ENCODE measurements around the gene PCDH7. TPM values are rescaled to one million over a fixed set of nuclear protein-coding genes. Genes with fewer than 3 reads are reported as not detected.

The PCDH7 gene
- total and polyA plus RNA-seq, 5 experiments from 2014 or later, result not detected

DNA sequence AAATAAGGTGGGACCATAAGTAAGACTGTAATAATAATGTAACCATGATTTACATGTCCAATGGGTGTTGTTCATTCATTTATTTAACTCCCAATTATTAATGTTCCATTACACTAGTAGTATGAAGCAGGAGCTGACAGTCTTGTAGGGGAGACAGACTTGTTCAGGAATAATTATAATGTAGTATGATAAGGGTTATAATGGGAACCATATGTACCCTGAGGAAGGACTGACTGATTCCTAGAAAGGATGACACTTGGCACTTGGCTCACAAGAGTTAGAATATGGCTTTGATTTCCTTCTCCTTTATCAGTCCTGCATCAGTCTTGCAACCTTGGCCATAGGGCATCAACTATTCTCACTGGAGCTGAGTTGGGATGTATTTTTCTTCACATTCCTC lies 24.2 kb downstream of the PCDH7 start:
- peaks cover 0 to 4% (median 0%) of the 10 kb centered on the region in 9 donors for H3K9me3 Mint-ChIP-seq
- ATAC-seq (no peak), DNase-seq (no peak)
- H3K36me3 Mint-ChIP-seq, result no peaks in the 10 kb centered on the region
- no peak overlapping the region for H3K27ac Mint-ChIP-seq
- POLR2A ChIA-PET, result no interaction called here
- no peaks in the 10 kb centered on the region for H3K27me3 Mint-ChIP-seq
- no peaks in the 10 kb centered on the region for H3K4me1 Mint-ChIP-seq
- no peak overlapping the region for H3K4me3 Mint-ChIP-seq

DNA sequence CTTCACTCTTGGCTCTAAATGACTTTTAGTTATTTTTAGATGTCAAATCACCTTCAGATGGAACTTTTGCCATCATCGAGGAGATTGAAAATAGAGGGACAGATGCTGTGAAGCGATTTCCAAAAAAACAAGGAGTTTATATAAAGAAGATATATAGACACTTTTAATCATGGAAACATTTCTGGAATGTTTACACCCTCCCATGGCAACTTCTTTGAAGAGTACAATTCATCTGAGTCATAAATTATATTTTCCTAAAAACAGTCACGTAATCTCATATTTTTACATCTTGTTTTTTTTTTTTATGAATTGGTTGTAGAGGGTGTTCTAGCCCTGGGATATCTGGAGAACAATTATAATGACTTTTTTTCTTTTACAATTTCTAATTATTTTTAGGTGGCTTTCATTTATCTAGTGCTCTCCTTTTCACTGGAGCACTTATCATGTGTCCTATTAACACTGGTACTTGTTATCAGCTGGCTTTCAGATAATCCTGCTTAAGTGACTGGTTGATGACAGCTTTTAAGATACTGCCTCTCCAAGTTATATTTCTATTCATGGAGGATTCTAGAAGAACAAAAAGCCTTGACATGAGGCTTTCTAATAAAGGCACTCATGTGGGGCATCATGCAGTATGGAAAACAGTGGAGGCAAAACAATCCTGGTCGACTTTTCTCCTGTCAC lies 24.9 kb downstream of the PCDH7 start:
- no peak overlapping the region for H3K4me3 Mint-ChIP-seq
- H3K9me3 Mint-ChIP-seq, result peaks cover 0 to 4% (median 0%) of the 10 kb centered on the region in 9 donors
- no peaks in the 10 kb centered on the region for H3K4me1 Mint-ChIP-seq
- no peak for ATAC-seq
- POLR2A ChIA-PET, result no interaction called here
- no peaks in the 10 kb centered on the region for H3K36me3 Mint-ChIP-seq
- no peak for DNase-seq
- H3K27me3 Mint-ChIP-seq, result no peaks in the 10 kb centered on the region
- H3K27ac Mint-ChIP-seq, result no peak overlapping the region

- H3K36me3 Mint-ChIP-seq, result no peaks in the 10 kb centered on the region
- no peaks in the 10 kb centered on the region for H3K27me3 Mint-ChIP-seq
- ATAC-seq (no peak), DNase-seq (no peak)
- no peak overlapping the region for H3K4me3 Mint-ChIP-seq
- no peaks in the 10 kb centered on the region for H3K4me1 Mint-ChIP-seq
- POLR2A ChIA-PET, result no interaction called here
- H3K27ac Mint-ChIP-seq, result no peak overlapping the region
- H3K9me3 Mint-ChIP-seq, result peaks cover 0 to 4% (median 0%) of the 10 kb centered on the region in 9 donors
Measured at GRCh38 chr4:30746735-30747134, 26.6 kb downstream of the PCDH7 start.

- no peaks in the 10 kb centered on the region for H3K4me1 Mint-ChIP-seq
- H3K36me3 Mint-ChIP-seq, result no peaks in the 10 kb centered on the region
- no peak for ATAC-seq
- POLR2A ChIA-PET, result no interaction called here
- DNase-seq, result no peak
- H3K9me3 Mint-ChIP-seq, result no peaks in the 10 kb centered on the region
- H3K27me3 Mint-ChIP-seq, result no peaks in the 10 kb centered on the region
- no peak overlapping the region for H3K4me3 Mint-ChIP-seq
- H3K27ac Mint-ChIP-seq, result no peak overlapping the region
Measured at GRCh38 chr4:30753316-30753715, 33.1 kb downstream of the PCDH7 start.

GRCh38 chr4:30754021-30754420 lies 33.9 kb downstream of the PCDH7 start:
- no peak overlapping the region for H3K27ac Mint-ChIP-seq
- POLR2A ChIA-PET, result no interaction called here
- no peak overlapping the region for H3K4me3 Mint-ChIP-seq
- DNase-seq, result no peak
- ATAC-seq, result no peak
- no peaks in the 10 kb centered on the region for H3K4me1 Mint-ChIP-seq
- no peaks in the 10 kb centered on the region for H3K36me3 Mint-ChIP-seq
- H3K27me3 Mint-ChIP-seq, result no peaks in the 10 kb centered on the region
- H3K9me3 Mint-ChIP-seq, result peaks cover 0 to 3% (median 0%) of the 10 kb centered on the region in 9 donors

GRCh38 chr4:30755346-30755745 lies 35.2 kb downstream of the PCDH7 start:
- no peaks in the 10 kb centered on the region for H3K4me1 Mint-ChIP-seq
- ATAC-seq, result no peak

GRCh38 chr4:30756553-30756952 lies 36.4 kb downstream of the PCDH7 start:
- no peak for DNase-seq
- H3K27me3 Mint-ChIP-seq, result no peaks in the 10 kb centered on the region
- POLR2A ChIA-PET, result no interaction called here

More at GRCh38 chr4:30755346-30755745, 35.2 kb downstream of the PCDH7 start:
- no peak overlapping the region for H3K27ac Mint-ChIP-seq
- DNase-seq, result no peak
- POLR2A ChIA-PET, result no interaction called here
- H3K27me3 Mint-ChIP-seq, result no peaks in the 10 kb centered on the region
- H3K36me3 Mint-ChIP-seq, result no peaks in the 10 kb centered on the region
- peaks cover 0 to 5% (median 0%) of the 10 kb centered on the region in 9 donors for H3K9me3 Mint-ChIP-seq
- no peak overlapping the region for H3K4me3 Mint-ChIP-seq

GRCh38 chr4:30757357-30757756 lies 37.2 kb downstream of the PCDH7 start:
- ATAC-seq (no peak), DNase-seq (no peak)
- POLR2A ChIA-PET, result no interaction called here
- Mint-ChIP-seq H3K4me3 (no peak overlapping the region), H3K9me3 (peaks cover 0 to 5% (median 0%) of the 10 kb centered on the region in 9 donors), H3K27ac (no peak overlapping the region), H3K27me3 (no peaks in the 10 kb centered on the region), H3K36me3 (no peaks in the 10 kb centered on the region), H3K4me1 (no peaks in the 10 kb centered on the region)

More at GRCh38 chr4:30756553-30756952, 36.4 kb downstream of the PCDH7 start:
- Mint-ChIP-seq H3K4me3 (no peak overlapping the region), H3K27ac (no peak overlapping the region), H3K36me3 (no peaks in the 10 kb centered on the region), H3K4me1 (no peaks in the 10 kb centered on the region), H3K9me3 (peaks cover 0 to 5% (median 0%) of the 10 kb centered on the region in 9 donors)
- ATAC-seq, result no peak

- H3K36me3 Mint-ChIP-seq, result no peaks in the 10 kb centered on the region
- H3K4me3 Mint-ChIP-seq, result no peak overlapping the region
- no peak for DNase-seq
- ATAC-seq, result no peak
- POLR2A ChIA-PET, result no interaction called here
- H3K4me1 Mint-ChIP-seq, result no peaks in the 10 kb centered on the region
- no peak overlapping the region for H3K27ac Mint-ChIP-seq
- H3K27me3 Mint-ChIP-seq, result no peaks in the 10 kb centered on the region
- H3K9me3 Mint-ChIP-seq, result peaks cover 0 to 6% (median 2%) of the 10 kb centered on the region in 9 donors
Measured at GRCh38 chr4:30760551-30760950, 40.4 kb downstream of the PCDH7 start.

DNA sequence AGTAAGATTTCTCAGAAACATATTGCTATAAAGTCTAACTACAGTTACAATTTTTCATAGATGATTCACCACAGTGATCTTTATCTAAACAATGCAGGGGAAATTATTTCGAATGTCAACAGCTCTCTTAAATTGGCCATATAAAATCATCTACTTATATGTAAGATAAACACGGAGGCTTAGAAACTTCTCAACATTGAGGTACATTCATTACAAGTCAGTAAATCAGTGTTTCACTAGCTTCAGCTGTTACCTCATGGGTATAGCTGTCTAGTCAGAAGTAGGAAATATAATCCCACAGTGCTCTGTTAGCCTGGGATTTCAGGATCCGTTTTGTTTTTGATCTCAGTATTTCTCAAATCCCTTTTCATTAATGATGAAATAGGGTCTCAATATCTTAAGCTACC lies 43.2 kb downstream of the PCDH7 start:
- Mint-ChIP-seq H3K27me3 (no peaks in the 10 kb centered on the region), H3K4me1 (no peaks in the 10 kb centered on the region), H3K4me3 (no peak overlapping the region), H3K27ac (no peak overlapping the region), H3K36me3 (no peaks in the 10 kb centered on the region), H3K9me3 (peaks cover 0 to 10% (median 2%) of the 10 kb centered on the region in 9 donors)
- no peak for DNase-seq
- ATAC-seq, result no peak
- POLR2A ChIA-PET, result no interaction called here

- Mint-ChIP-seq H3K36me3 (no peaks in the 10 kb centered on the region), H3K27me3 (no peaks in the 10 kb centered on the region), H3K4me1 (no peaks in the 10 kb centered on the region), H3K27ac (no peak overlapping the region), H3K9me3 (peaks cover 0 to 10% (median 0%) of the 10 kb centered on the region in 9 donors), H3K4me3 (no peak overlapping the region)
- POLR2A ChIA-PET, result no interaction called here
- DNase-seq (no peak), ATAC-seq (no peak)
Measured at GRCh38 chr4:30765022-30765421, 44.9 kb downstream of the PCDH7 start.

- no peak overlapping the region for H3K27ac Mint-ChIP-seq
Measured at GRCh38 chr4:30767147-30767845, 47.1 kb downstream of the PCDH7 start.

DNA sequence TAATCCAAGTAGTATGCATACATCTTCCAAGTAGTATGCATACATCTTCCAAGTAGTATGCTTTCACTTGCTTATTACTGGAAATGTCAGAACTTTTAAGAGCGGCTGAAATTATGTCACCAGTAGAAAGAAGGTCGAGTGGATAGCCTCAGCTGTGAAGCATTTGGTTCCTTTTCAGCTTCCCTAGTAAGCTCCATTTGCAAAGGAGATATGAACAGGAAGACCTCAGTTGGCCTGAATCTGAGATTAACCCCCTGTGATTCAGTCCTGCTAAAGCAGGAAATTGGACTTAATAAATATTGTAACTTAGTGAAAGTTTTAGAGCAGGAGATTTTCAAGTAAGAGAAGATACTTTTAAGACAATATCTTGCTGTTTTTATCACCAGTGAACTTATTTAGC lies 48.1 kb downstream of the PCDH7 start:
- POLR2A ChIA-PET, result no interaction called here
- Mint-ChIP-seq H3K4me1 (no peaks in the 10 kb centered on the region), H3K27ac (no peak overlapping the region), H3K4me3 (no peak overlapping the region), H3K9me3 (peaks cover 0 to 11% (median 0%) of the 10 kb centered on the region in 9 donors), H3K27me3 (no peaks in the 10 kb centered on the region), H3K36me3 (no peaks in the 10 kb centered on the region)
- no peak for DNase-seq
- no peak for ATAC-seq

More at GRCh38 chr4:30767147-30767845, 47.1 kb downstream of the PCDH7 start:
- H3K36me3 Mint-ChIP-seq, result no peaks in the 10 kb centered on the region
- no peak for ATAC-seq
- H3K4me3 Mint-ChIP-seq, result no peak overlapping the region
- DNase-seq, result no peak
- H3K9me3 Mint-ChIP-seq, result peaks cover 0 to 12% (median 0%) of the 10 kb centered on the region in 9 donors
- POLR2A ChIA-PET, result no interaction called here
- no peaks in the 10 kb centered on the region for H3K4me1 Mint-ChIP-seq
- no peaks in the 10 kb centered on the region for H3K27me3 Mint-ChIP-seq

GRCh38 chr4:30769093-30769492 lies 48.9 kb downstream of the PCDH7 start:
- DNase-seq (no peak), ATAC-seq (no peak)
- H3K27me3 Mint-ChIP-seq, result no peaks in the 10 kb centered on the region
- no peaks in the 10 kb centered on the region for H3K36me3 Mint-ChIP-seq
- H3K4me1 Mint-ChIP-seq, result no peaks in the 10 kb centered on the region
- peaks cover 0 to 11% (median 0%) of the 10 kb centered on the region in 9 donors for H3K9me3 Mint-ChIP-seq
- H3K27ac Mint-ChIP-seq, result no peak overlapping the region
- POLR2A ChIA-PET, result no interaction called here
- no peak overlapping the region for H3K4me3 Mint-ChIP-seq

All from naive thymus-derived CD8-positive, alpha-beta T cell (primary cell).